ENCODE results near the gene CABP7.

The CABP7 gene

GRCh38 chr22:29717789-29718188 lies 2.0 kb upstream of the CABP7 start:
- no peak for TF ChIP-seq CTCF (IDR thresholded peaks at IDR 0.05)

- no peak for TF ChIP-seq CTCF (IDR thresholded peaks at IDR 0.05)
Observed at GRCh38 chr22:29718949-29719898, 579 bp upstream of the CABP7 start.

GRCh38 chr22:29720811-29721323 lies 1.1 kb downstream of the CABP7 start:
- TF ChIP-seq CTCF (IDR thresholded peaks at IDR 0.05): no peak

- no peak for TF ChIP-seq CTCF (IDR thresholded peaks at IDR 0.05)
Observed at GRCh38 chr22:29722151-29722550, 2.3 kb downstream of the CABP7 start.

GRCh38 chr22:29722587-29722986 lies 2.8 kb downstream of the CABP7 start:
- TF ChIP-seq CTCF (IDR thresholded peaks at IDR 0.05): no peak

- TF ChIP-seq CTCF (IDR thresholded peaks at IDR 0.05): no peak
Observed at GRCh38 chr22:29723766-29724165, 4.0 kb downstream of the CABP7 start.

- TF ChIP-seq CTCF (IDR thresholded peaks at IDR 0.05): no peak
Observed at GRCh38 chr22:29724843-29725242, 5.0 kb downstream of the CABP7 start.
